Measurements from ENCODE around the gene MROH9.

- TF ChIP-seq CTCF (IDR thresholded peaks at IDR 0.05) (no peak), POLR2A (IDR thresholded peaks at IDR 0.05) (no peak), EP300 (IDR thresholded peaks at IDR 0.05) (no peak)
These were observed 50.1 kb downstream of the MROH9 start for GRCh38 chr1:170985406-170985805.

Measured in gastroesophageal sphincter (tissue), 3 donors.